Activated effector memory CD4-positive, alpha-beta T cell treated with anti-CD3 and anti-CD28 coated beads, Interleukin-2, amount 50 U/mL, for 16 hours (primary cell): ENCODE measurements around the gene ARNT2.
"Not testable (repeated sequence)": the region's sequence is repeated elsewhere in the genome, so short reads cannot be mapped to it uniquely, and the experiment has no call there.

Experiments
- DNase-seq: peaks from one replicate; pipeline ENCODE4 v3.0.0-alpha.2; 2020

The ARNT2 gene

GRCh38 chr15:80633221-80633620, 229.0 kb downstream of the ARNT2 start:
- DNase-seq: no peak

GRCh38 chr15:80635953-80636352, 231.8 kb downstream of the ARNT2 start:
- DNase-seq: no peak

DNA sequence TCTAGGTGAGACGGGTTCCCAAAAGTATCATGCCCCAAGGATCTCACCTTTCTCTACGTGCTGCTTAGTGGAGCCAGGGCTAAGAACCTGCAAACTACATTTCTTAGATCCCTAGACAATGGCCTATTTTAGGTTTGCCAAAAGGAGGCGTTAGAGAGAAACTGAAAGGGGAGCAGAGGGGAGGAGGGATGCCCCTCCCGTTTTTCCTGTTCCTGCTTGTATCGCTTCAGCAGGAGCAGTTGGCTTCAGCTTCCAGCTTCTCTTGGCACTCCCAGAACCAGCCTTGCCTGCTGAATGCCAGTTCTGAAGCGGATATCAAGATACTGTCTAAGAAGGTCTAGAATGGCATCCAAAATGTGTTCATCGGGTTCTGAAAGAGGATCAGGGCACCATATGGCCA, 232.5 kb downstream of the ARNT2 start:
- no peak for DNase-seq

- DNase-seq: no peak
These were observed 233.6 kb downstream of the ARNT2 start for GRCh38 chr15:80637747-80638146.

- DNase-seq: no peak
These were observed 234.5 kb downstream of the ARNT2 start for GRCh38 chr15:80638553-80639167.

DNA sequence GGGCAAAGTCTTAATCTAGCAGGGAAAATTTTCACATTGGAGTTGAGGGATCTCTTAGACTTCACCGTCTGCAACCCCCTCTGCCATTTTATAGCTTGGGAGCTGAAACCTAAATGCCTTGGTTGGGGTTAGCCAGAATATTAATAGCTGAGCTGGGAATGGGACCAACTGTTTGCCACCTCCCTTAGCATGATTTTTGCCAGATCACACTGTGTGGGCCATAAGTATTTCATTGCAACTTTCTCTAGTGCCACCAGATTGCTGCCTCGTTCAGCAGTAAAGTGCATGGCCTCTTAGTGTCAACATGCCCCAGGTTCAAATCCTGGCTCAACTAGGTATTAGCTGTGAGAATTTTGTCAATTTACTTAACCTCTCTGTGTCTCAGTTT, 235.0 kb downstream of the ARNT2 start:
- DNase-seq: no peak

DNA sequence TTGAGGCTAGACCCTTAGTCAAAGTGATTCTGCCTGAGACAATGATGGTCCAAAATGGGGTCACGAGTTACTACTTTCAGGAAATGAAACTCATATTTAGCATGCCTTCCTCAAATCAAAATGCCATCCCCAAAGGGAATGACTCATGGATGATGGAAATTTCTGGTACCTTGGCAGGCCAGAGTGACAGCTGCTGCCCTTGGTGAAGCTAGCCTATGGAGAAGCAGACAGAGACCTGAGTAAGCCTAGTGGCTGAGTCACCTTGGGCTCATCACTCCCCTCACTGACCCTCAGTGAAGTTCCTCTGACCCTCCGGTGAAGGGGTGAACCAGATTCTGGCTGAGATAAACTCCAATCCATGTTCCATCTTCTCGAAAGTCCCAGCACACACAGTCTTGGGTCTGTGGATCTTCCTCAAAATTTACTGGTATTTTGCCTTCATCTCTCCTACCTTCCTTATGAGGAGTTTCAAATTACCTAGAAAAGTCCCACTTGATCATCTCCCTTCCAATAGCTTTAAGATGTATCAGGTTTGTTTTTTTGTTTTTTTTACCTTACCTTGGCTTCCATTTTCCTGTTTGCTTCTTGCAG, 236.4 kb downstream of the ARNT2 start:
- DNase-seq: no peak

GRCh38 chr15:80641384-80641783, 237.2 kb downstream of the ARNT2 start:
- no peak for DNase-seq

DNA sequence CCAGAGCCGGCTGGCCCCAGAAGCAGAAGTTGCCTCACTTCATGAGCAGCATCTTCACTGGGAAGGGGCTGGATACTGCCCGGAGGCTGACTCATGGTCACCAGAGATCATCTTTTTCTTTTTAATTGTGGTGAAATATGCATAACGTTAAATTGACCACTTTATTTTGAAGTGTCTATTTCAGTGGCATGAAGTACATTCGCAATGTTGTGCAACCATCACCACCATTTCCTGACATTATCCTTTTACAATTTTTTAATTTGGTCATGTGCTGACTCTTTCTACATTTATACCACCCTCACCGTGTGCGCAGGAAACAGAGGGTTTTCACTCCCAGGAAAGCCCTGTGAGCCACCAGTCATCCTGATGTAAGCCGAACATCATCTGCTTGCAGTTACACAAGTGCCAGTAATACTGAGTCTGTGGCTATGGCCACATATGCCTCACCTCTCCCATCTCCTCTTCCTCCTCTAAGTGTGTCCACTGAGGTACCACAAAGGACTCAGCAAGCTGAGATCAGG, 239.3 kb downstream of the ARNT2 start:
- DNase-seq: no peak

- no peak for DNase-seq
These were observed 241.4 kb downstream of the ARNT2 start for GRCh38 chr15:80645494-80646065.

DNA sequence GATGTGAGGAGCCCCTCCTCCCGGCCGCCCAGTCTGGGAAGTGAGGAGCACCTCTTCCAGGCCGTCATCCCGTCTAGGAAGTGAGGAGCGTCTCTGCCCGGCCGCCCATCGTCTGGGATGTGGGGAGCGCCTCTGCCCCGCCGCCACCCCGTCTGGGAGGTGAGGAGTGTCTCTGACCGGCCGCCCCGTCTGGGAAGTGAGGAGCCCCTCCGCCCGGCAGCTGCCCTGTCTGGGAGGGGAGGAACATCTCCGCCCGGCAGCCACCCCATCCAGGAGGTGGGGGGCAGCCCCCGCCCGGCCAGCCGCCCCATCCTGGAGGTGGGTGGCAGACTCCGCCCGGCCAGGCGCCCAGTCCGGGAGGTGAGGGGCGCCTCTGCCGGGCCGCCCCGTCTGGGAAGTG, 243.2 kb downstream of the ARNT2 start:
- not testable (repeated sequence) for DNase-seq
